Measurements from ENCODE around the gene HIVEP3.

The HIVEP3 gene

GRCh38 chr1:41464885-41465284 is 453.8 kb downstream of the HIVEP3 start:
- no peak for DNase-seq (ENCODE audit: low read depth)
- H3K4me3 ChIP-seq (ENCODE audit: low read length): no peak overlapping the region
- no peak for TF ChIP-seq CTCF (IDR thresholded peaks at IDR 0.05; ENCODE audit: insufficient read depth, low read depth, low read length, missing control alignments)

GRCh38 chr1:41463516-41463915 is 455.2 kb downstream of the HIVEP3 start:
- no peak for TF ChIP-seq CTCF (IDR thresholded peaks at IDR 0.05; ENCODE audit: insufficient read depth, low read depth, low read length, missing control alignments)
- H3K4me3 ChIP-seq (ENCODE audit: low read length): no peak overlapping the region
- no peak for DNase-seq (ENCODE audit: low read depth)

- H3K4me3 ChIP-seq (ENCODE audit: low read length): no peak overlapping the region
- DNase-seq (ENCODE audit: low read depth): no peak
- TF ChIP-seq CTCF (IDR thresholded peaks at IDR 0.05; ENCODE audit: insufficient read depth, low read depth, low read length, missing control alignments): no peak
Observed at GRCh38 chr1:41462680-41463004, 456.1 kb downstream of the HIVEP3 start.

- DNase-seq (ENCODE audit: low read depth): no peak
- TF ChIP-seq CTCF (IDR thresholded peaks at IDR 0.05; ENCODE audit: insufficient read depth, low read depth, low read length, missing control alignments): no peak
- no peak overlapping the region for H3K4me3 ChIP-seq (ENCODE audit: low read length)
Observed at GRCh38 chr1:41461790-41462679, 456.7 kb downstream of the HIVEP3 start.

GRCh38 chr1:41456847-41457540 is 461.7 kb downstream of the HIVEP3 start:
- no peak for TF ChIP-seq CTCF (IDR thresholded peaks at IDR 0.05; ENCODE audit: insufficient read depth, low read depth, low read length, missing control alignments)
- no peak for DNase-seq (ENCODE audit: low read depth)
- H3K4me3 ChIP-seq (ENCODE audit: low read length): no peak overlapping the region

Data from epithelial cell of esophagus (primary cell).